ENCODE results near the gene INSR.

The INSR gene

DNA sequence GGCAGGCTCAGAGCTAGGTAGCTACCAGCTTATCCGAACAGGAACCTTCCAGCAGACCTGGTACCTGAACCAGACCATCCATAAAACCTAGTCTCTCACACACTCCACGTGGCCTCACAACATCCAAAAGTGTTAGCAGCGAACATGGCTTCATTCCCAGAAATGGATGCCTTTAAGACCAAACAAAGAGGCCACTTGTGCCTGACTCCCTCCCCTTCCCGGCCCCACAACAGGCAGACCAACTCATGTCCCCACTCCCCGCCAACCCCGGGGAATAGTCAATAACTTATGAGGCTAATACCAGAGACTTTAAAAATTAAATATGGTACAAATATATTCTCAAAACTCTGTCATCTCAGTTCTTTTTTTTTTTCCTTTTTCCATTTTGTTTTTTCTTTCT is 178.5 kb downstream of the INSR start:
- TF ChIP-seq JUND (IDR thresholded peaks at IDR 0.05; ENCODE audit: low read depth) = no peak
- in situ Hi-C loops (cut with HindIII; ENCODE audit: low pct_unique_long_range_greater_than_20kb, low sequenced_read_pairs) = no loop called here
- no peak for DNase-seq (ENCODE audit: low read depth in 1 of 2, low spot score in 1 of 2)

DNA sequence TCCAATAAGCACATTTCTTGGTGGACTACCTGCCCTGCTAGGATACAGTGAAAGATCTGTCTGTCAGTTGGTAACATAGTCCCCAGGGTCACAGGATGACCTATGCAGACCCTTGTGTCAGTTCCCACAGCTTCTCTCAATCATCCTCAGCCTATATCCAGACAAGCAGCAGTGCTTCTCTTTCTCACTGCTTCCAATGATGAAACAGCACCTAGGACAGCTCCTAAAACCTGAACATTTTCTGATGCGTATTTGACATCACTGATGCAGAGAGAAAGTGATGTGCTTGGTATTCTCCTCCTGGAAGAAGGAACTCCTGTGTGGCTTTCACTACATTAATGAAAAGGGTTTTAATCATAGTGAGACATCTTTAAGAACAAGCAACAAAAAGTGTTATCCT is 181.0 kb downstream of the INSR start:
- in situ Hi-C loops (cut with HindIII; ENCODE audit: low pct_unique_long_range_greater_than_20kb, low sequenced_read_pairs) = no loop called here
- DNase-seq (ENCODE audit: low read depth in 1 of 2, low spot score in 1 of 2) = peak in 1 of 2 experiments; percentile 47
- no peak for TF ChIP-seq JUND (IDR thresholded peaks at IDR 0.05; ENCODE audit: low read depth)

DNA sequence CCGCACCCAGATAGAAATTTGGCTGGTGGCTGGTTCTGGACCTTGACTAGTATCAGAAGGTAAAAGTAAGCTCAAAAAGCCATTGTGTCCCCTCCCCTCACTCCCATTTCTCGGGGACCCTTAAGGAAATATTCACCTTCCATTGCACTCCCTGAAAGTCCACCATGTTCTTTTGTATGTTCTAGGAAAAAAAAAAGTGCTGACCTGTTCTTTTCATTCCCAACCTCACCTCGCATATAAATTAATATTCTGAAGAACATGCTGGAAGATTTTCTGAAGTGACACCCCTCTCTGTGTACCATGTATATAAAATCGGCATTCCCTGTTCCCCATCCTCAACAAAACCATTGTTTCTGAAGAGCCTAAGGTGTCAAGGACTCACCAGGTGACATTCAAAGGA is 181.5 kb downstream of the INSR start:
- in situ Hi-C loops (cut with HindIII; ENCODE audit: low pct_unique_long_range_greater_than_20kb, low sequenced_read_pairs) = no loop called here
- DNase-seq (ENCODE audit: low read depth in 1 of 2, low spot score in 1 of 2) = no peak
- TF ChIP-seq JUND (IDR thresholded peaks at IDR 0.05; ENCODE audit: low read depth) = no peak

DNA sequence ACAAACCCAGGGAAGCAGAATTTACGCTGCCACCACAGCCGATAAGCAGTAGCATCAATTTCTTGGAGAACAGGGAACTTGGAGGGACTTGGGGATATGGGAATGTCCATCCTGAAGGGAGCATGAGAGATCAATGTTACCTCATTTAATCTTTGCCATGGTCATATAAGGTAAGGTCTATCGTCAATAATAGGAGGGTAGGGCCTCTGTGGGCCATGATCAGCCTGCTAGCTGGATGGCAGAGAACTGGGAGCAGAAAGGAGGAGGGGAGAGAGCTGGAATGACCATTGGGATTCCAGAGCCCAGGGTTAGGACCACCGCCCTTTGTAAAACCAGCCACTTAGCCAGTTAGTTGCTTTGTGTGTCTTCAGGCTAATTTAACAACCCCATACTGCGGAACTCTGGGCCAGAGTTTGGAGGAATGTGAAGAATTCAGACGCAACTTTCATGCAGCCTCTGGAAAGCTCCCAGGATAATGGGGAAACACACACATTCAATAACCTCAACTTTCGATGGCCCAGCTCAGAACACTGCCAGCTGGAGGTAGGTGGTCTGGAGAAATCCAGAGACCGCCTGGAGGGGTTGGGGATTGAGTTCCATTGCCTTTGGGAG is 184.4 kb downstream of the INSR start:
- no peak for DNase-seq (ENCODE audit: low read depth in 1 of 2, low spot score in 1 of 2)
- in situ Hi-C loops (cut with HindIII; ENCODE audit: low pct_unique_long_range_greater_than_20kb, low sequenced_read_pairs) = no loop called here
- no peak for TF ChIP-seq JUND (IDR thresholded peaks at IDR 0.05; ENCODE audit: low read depth)

DNA sequence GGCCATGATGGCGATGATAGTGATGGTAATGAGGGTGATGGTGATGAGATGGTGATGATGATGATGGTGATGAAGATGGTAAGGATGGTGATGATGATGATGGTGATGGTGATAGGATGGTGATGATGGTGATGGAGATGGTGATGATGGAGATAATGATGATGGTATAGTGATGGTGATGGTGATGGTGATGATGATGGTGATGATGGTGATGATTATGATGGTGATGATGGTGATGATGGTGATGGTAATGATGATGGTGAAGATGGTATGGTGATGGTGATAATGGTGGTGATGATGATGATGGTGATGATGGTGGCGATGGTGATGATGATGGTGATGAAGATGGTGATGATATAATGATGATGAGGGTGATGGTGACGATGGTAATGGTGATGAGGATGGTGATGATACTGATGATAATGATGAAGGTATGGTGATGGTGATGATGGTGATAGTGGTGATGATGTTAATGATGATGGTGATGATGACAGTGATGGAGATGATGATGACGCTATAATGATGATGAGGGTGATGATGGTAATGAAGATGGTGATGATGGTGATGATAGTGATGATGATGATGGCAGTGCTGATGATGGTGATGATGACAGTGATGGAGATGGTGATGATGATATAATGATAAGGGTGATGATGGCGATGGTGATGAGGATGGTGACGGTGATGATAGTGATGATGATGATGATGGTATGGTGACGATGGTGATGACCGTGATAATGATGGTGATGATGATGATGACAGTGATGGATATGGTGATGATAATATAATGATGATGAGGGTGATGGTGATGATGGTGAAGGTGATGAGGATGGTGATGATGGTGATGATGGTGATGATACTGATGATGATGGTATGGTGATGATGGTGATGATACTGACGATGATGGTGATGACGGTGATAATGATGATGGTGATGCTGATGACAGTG is 187.2 kb downstream of the INSR start:
- no peak for DNase-seq (ENCODE audit: low read depth in 1 of 2, low spot score in 1 of 2)
- in situ Hi-C loops (cut with HindIII; ENCODE audit: low pct_unique_long_range_greater_than_20kb, low sequenced_read_pairs) = no loop called here
- no peak for TF ChIP-seq JUND (IDR thresholded peaks at IDR 0.05; ENCODE audit: low read depth)

DNA sequence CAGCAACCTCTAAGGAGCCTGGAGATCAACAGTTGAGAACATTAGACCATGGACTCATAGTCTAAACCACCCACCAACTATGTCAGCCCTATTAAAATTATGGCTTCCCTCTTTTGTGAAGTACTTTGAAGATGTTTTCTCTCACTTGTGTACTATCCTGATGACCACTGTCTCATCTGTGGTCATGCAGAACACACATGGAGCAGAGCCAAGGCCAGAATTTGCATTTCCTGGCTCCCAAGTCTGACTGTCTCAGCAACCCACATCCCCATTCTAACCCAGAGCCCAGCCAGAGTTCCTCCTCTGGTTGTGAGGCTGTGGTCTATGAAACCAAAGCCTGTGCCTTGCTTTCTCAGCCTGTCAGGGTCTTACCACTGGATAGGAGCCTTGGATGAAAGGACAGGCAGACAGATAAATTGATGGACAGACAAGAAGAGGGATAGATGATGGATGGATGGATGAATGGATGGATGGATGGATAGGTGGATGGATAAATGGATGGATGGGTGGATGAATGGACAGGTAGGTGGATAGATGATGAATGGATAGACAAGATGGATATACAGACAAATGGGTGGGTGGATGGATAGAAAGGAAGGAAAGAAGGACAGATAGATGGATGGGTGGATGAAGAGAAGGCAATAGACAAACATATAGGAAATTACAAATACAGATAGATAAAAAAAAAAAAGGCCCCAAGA is 189.3 kb downstream of the INSR start:
- no peak for TF ChIP-seq JUND (IDR thresholded peaks at IDR 0.05; ENCODE audit: low read depth)
- no peak for DNase-seq (ENCODE audit: low read depth in 1 of 2, low spot score in 1 of 2)
- in situ Hi-C loops (cut with HindIII; ENCODE audit: low pct_unique_long_range_greater_than_20kb, low sequenced_read_pairs) = no loop called here

DNA sequence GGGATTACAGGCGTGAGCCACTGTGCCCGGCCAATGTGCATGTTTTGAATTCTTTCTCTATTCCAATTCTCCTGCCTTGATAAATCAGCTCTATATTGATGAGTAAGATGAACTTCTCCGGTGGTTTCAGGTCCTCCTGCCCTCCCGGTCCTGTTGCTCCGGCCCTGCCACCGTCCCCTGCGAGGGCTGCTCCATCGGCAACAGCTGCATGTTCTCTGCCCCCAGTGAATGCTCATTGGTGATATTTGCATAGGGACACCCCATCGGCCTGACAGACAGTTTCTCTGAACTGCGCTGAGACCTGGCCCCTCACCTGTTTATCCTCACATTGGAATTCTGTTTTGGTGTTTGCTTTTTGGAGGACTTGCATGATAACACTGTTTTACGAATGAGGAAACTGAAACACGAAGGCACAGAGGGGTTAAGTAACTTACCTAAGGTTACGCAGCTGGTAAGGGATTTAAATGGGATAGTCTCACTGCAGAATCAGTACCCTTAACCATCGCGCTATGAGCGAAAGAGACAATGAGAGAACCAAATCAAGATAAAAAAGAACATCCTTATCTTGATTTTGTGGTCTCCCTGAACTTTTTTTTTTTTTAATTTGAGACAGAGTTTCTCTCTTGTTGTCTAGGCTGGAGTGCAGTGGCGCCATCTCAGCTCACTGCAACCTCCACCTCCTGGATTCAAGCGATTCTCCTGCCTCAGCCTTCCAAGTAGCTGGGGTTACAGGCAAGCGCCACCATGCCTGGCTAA is 192.5 kb downstream of the INSR start:
- in situ Hi-C loops (cut with HindIII; ENCODE audit: low pct_unique_long_range_greater_than_20kb, low sequenced_read_pairs) = no loop called here
- no peak for DNase-seq (ENCODE audit: low read depth in 1 of 2, low spot score in 1 of 2)
- TF ChIP-seq JUND (IDR thresholded peaks at IDR 0.05; ENCODE audit: low read depth) = no peak

DNA sequence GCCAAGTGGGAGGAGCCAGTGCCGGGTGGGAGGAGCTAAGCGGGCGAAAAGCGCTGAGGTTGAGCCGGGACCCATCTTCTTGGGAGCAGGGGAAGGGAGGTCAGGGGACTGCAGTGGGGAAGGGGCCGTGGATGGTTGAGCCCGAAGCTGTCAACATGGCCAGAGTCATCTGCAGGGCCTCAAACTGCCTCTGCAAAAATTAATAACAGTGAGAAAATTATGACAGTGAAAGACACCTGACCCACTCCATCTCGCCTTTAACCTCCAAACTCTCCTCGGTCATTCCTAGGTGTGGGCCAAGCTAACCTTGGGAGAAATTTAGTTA is 194.7 kb downstream of the INSR start:
- TF ChIP-seq JUND (IDR thresholded peaks at IDR 0.05; ENCODE audit: low read depth) = no peak
- in situ Hi-C loops (cut with HindIII; ENCODE audit: low pct_unique_long_range_greater_than_20kb, low sequenced_read_pairs) = no loop called here
- DNase-seq (ENCODE audit: low read depth in 1 of 2, low spot score in 1 of 2) = no peak

DNA sequence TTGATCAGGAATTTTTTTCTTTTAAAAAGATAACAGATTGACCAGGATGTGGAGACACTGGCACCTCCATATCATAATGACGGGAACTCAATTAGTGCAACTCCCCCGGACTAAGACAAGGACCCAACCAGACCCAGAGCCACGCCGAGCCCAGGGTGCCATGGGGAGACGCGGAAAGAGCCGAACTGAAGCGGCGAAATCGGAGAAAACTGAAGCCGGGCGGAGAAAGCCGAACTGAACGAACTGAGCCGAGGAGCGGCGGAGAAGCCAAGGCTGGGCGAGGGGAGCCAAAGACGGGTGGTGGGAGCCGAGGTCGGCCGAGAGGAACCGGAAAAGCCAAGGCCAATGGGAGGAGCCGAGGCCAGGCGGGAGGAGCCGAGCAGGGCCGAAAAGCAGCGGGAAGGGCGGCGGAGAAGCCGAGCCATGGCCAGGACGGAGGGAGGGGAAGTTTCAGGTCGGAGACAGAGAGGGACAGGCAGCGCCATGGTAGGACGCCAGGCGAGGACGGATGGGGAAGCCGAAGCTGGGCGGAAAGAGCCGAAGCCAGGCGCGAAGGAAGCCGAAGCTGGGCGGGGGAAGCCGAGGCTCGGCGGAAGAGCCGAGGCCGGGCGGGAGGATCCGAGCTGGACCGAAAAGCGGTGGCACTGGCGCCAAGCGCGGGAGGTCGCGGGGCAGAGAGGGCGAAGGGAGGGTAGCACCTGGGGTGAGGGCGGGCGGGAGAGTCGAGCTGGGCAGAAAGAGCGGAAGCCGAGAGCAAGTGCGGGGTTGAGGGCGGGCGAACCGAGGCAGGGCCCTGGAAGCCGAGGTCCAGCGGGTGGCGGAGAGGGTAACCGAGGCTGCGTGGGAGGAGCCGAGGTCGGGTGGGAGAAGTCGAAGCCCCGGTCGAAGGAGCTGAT is 195.3 kb downstream of the INSR start:
- in situ Hi-C loops (cut with HindIII; ENCODE audit: low pct_unique_long_range_greater_than_20kb, low sequenced_read_pairs) = no loop called here
- TF ChIP-seq JUND (IDR thresholded peaks at IDR 0.05; ENCODE audit: low read depth) = no peak
- DNase-seq (ENCODE audit: low read depth in 1 of 2, low spot score in 1 of 2) = peak; percentile 64 to 92

DNA sequence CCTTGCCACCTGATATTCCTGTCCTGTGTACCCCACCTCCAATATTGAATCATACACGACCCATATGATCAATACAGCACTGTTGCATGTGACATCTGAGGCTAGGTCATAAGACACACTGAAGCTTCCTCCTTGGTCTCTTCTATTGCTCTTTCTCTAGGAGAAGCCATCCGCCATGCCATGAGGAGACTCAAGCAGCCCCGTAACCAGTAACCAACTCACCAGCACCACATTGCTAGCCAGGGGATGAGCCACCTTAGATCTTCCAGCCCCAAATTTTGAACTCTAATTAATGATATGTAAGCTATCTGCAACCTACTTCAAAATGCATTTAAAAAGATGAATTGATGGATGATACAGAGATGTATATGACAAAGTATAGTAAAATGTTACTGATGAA is 196.1 kb downstream of the INSR start:
- no peak for TF ChIP-seq JUND (IDR thresholded peaks at IDR 0.05; ENCODE audit: low read depth)
- DNase-seq (ENCODE audit: low read depth in 1 of 2, low spot score in 1 of 2) = no peak
- in situ Hi-C loops (cut with HindIII; ENCODE audit: low pct_unique_long_range_greater_than_20kb, low sequenced_read_pairs) = no loop called here

DNA sequence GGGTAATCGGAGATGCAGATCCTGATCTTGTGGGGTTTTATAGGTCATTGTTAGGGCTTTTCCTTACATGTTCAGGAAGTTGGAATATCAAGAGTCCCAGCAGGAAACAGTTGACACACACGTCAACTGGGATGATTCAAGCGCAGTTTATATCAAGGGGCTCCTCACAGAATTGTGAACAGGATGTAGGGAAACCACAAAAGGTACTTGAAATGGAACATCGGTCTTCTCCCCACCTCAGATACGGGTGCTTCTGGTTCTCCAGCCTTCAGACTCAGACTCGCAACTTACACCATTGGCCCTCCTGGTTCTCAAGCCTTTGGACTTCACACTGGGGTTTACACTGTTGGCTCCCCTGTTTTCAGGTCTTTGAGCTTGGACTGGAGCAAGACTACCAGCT is 205.2 kb downstream of the INSR start:
- in situ Hi-C loops (cut with HindIII; ENCODE audit: low pct_unique_long_range_greater_than_20kb, low sequenced_read_pairs) = no loop called here

More for the DNA sequence above, 205.2 kb downstream of the INSR start:
- DNase-seq (ENCODE audit: low read depth in 1 of 2, low spot score in 1 of 2) = no peak
- no peak for TF ChIP-seq JUND (IDR thresholded peaks at IDR 0.05; ENCODE audit: low read depth)
